GM19397 (cell line): ENCODE data around the gene CLPSL2.

ENCODE experiments used
- ATAC-seq: cut with Tn5 transposase; IDR thresholded peaks from one replicate; pipeline ENCODE4 v1.9.1; 2021; ENCODE audit warnings: mild to moderate bottlenecking, moderate library complexity; ENCODE audit not compliant: unreplicated experiment

CLPSL2 gene

DNA sequence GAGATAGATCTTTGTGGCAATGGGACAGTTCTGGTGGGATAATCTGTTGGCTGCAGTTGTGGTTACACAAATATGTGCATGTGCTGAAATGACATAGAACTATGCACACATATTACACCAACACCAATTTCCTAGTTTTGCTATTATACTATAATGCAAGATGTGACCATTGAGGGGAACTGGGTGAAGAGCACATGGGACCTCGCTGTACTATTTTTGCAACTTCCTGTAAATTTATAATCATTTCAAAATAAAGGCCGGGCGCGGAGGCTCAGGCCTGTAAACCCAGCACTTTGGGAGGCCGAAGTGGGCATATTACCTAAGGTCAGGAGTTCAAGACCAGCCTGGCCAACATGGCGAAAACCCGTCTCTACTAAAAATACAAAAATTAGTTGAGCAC, 30.9 kb upstream of the CLPSL2 start:
- no peak for ATAC-seq

DNA sequence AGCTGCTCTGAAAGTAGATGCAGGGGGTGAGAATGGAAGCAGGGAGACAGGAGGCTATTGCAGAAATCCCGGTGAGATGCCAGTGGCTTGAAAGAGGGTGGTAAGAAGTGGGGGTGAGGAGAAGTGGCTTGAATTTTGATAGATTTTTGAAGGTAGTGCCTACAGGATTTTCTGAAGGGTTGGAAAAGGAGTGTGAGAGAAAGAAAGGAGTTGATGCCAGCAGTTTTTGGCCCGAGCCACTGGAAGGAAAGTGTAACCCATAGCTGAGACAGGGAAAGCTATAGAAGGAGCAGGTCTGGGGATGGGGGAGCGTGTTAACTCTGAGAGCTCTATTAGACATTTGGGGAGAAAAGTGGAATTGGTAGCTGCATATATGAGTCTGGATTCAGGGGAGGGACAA, 29.9 kb upstream of the CLPSL2 start:
- no peak for ATAC-seq

DNA sequence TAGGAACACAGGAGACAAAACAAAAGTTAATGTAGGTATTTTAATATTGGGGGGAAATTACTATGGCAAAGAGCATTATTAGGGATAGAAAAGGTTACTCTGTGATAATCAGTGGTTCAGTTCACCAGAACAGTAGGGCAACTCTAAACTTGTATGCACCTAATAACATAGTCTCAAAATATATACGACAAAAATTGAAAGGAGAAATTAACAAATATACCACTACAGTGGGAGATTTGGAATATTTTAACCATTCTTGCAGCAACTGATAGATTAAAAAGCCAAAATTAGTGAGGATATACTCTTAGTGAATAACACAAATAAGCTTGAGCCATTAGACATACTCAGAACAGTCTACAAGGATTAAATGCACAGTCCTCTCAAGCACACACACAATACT, 28.5 kb upstream of the CLPSL2 start:
- ATAC-seq = no peak

DNA sequence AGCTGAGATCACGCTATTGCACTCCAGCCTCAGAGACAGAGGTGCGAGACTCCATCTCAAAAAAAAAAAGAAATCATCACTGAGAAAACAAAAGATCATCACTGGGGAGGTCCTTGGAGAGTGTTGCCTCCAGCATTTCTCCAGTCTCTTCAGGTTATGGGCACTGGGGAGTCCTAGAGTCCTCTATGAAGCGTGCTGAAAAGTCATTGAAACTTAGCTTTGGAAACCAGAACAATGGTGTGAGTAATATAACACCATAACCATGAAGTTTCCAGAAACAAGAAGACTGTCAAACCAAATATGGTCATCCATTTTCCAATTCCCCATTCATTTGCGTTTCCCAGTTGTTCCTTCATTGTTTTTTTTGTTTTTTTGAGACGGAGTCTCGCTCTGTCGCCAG, 25.8 kb upstream of the CLPSL2 start:
- no peak for ATAC-seq

DNA sequence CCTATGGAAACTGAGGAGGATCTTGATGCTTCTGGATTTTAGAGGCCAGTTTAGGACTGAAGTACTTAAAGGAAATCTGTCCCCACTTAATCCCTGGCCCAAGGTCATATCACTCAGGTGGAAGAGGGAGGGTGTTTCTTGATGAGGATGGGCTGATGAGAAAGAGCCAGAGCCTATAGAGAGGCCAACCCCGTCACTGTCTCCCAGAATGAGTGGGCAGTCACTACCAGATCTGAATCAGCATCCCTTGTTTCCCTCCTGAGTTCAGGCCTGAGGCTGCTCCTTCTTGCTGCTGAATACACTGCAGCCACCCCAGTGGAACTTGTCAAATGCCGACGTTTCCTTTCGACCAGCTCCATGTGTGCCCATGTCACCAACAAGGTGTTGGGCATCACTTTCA, 24.8 kb upstream of the CLPSL2 start:
- no peak for ATAC-seq

DNA sequence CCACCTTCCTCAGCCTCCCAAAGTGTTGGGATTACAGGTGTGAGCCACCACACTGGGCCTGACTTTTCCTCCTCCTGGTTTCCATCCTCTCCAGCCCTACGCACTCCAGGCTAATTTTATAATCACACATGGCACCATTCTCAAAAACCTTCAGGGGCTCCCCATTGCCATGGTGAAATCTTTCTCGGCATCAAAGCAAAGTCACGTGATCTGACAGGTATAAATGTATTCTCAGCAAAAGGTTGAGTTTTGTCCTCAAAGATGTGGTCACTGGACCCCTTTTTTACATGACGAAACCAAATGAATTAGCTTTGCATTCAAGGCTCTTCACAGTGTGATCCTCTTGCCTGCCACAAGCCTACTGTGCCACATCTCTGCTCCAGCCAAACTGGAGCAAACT, 24.1 kb upstream of the CLPSL2 start:
- no peak for ATAC-seq

DNA sequence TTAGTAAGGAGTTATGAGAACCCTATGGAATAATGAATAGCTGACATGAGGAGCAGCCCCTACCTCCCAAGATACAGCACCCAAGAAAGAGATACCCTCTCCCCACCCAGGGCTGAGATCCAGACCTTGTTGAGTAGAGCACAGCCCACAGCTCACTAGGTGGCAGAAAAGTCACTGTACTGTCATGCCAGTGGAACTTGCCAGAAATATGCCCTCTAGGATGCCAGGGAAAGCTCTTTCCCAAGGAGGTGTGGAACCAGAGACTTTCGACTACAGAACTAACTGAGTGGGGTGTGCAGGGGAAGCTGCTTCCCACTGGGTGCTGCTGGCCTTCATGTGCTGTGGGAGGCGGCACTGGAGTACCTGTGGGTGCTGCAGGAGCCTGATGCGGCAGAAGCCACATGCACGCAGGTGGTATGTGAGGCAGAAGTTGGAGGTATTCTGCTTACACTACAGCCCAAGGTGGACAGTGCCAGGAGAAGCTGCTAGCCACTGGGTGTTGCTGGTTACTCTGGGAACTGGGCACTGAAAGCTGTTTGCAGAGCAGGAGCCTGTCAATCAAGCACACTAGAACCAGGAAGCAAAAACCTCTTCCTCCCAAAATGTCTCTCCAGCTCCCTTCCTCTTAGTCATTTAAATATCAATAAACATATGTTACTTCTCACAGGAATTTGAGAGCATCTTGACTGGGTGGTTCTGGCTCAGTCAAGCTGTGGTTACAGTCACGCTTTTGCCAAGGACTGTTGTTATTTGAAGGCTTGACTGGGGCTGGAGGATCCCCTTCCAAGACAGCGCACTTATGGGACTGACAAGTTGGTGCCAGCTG, 21.7 kb upstream of the CLPSL2 start:
- no peak for ATAC-seq

DNA sequence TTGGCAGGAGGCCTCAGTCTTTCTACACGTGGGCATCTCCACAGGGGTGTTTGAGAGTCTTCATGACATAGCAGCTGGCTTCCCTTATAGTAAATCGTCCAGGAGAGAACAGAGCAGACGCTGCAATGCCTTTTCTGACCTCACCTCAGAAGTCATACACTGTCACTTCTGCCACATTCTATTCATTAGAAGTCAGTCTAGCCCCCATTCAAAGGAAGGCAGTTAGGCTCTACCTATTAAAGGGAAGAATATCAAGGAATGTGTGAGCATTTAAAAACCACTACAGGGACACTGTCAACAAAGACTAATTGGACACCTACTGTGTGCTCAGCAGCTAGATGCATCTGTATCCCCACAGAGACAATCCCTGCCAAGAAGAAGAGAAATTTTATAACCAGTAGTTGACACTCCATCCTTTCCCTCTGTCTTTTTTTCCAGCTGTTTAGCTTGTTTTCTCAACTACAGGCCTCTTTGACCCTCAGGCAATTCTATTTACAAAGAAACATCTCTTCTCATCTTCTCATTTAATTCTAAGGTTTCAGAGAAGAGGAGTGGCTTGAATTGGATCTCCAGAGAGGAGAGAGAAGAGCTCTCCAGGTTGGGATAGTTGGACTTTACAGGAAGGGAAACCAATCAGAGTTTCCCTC, 21.0 kb upstream of the CLPSL2 start:
- ATAC-seq = no peak

DNA sequence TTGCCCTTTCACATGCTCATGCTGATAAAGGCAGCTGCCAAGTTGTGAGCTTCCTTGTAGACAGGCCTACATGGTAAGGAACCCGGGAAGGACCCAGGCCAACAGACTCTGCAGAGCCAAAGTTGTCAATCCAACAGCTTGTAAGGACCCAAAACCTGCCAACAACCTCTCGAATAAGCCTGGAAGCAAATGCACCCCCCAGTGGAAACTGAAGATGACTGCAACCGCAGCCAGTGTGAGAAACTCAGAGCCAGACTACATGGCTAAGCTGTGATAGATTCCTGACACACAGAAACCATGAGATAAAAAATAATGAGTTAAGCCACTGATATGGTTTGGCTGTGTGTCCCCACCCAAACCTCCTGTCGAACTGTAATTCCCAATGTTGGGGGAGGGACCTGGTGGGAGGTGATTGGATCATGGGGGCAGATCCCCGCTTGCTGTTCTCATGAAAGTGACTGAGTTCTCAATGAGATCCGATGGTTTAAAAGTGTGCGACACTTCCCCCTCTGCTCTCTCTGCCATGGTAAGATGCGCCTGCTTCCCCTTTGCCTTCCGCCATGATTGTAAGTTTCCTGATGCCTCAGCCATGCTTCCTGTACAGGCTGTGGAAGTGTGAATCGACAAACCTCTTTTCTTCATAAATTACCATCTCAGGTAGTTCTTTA, 18.8 kb upstream of the CLPSL2 start:
- ATAC-seq = no peak

DNA sequence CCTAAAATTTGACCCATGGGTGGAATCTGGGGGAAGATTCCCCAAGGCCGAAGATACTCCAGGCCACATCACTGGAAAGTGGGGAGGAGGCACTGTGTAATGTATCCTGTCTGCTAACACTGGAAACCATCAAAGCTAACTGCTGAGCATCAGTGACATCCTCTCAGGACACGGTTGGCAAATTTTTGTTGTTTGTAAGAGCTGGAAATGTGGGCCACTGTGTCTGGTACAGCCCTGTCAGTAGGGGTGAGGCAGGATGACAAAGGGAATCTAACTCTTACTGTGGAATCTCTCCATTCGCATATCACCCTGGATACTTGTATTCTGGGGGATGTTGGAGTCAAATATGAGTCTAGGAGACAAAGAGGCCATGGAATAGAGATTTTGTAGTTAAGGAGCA, 17.0 kb upstream of the CLPSL2 start:
- no peak for ATAC-seq

DNA sequence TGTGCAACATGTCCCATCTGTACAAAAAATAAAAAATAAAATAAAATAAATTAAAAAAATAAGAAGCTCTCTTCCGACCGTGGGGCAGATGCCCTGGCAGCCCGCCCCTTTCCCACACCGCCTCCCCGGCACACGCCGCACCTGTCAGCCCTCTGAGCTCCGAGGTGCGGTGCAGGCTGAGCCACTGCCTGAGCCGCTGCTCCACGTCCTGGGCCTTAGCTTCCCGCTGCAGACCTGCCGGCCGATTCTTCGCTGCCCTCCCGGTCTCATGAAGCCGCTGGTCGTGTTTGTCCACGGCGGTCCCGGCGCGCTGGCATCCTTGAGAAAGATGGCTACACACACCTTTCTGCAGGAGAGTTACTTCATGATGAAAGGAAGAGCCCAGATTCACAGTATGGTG, 10.7 kb upstream of the CLPSL2 start:
- no peak for ATAC-seq

DNA sequence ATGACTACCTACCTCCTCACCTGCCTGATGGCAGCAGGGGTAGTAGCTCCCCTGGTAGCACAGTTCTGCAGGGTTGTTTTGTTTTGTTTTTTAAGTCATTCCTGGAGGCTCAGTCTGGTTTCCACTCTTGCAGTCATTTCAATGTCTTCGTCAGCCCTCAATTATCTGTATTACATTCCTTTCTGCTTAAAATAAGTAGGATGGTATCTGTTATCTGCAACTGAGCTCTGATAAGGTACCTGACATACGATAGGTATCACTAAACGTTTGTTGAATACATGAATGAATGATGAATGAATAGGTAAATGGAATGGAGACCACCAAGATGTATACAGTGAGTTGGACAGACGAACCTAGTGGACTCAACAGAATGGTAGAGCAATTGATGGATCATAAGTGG, 7.2 kb upstream of the CLPSL2 start:
- ATAC-seq = no peak

DNA sequence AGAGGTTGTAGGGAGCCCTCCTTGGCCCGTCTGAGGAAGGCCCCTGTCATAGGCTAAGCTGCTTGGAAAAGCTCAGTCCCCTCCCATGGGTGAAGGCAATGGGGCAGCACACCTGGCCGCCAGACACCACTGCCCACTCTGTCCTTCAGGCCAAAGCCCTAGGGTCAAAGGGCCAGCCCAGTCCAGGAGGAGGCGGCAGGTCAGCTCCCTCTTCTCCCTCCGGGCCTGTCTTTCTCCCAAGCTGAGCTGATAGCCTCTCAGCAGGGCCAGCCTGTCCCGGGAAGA, 5.1 kb upstream of the CLPSL2 start:
- no peak for ATAC-seq

DNA sequence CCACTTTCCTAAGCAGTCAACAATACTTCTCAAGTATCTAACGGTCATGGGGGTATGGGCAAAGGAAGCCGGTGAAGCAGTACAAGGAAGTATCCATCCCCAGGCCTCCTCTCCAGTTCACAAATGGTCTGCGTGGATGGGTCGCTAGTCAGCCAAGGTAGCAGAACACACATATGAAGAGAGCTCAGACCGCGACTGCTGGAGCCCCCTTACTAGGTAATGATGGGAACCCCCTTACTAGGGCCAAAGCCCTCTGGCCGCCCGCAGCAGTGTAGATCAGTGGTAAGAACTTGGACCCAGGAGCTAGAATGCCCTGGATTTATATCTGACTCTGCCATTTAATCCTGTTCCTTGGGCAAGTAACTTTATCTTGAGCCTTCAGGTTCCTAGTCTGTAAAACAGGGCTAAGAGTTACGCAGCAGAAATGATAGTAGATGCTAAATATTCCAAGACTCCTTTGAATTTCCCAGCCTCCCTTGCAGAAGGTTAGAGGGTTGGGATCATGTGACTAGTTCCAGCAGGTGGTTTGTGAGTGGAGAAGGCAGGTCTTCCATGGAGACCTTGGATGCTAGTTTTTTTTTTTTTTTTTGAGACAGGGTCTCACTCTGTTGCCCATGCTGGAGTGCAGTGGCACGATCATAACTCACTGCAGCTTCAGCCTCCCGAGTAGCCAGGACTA, 2.1 kb upstream of the CLPSL2 start:
- no peak for ATAC-seq

DNA sequence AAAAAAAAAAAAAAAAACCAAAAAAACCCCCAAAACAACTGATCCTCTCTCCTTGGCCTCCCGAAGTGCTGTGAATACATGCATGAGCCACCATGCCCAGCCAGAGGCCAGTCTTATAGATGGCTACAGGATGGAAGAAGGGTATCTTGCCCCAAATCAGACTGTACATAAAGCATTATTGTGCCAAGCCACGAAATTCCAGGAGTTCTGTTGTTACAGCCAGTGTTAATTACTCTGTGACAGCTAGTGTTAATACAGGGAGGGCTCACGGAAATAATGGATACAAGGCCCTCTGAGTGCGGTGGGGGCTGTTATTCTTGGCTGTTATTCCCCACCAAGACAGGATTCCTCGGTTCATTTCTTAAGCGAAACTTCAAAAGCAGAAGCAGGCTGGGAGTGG, 1.4 kb upstream of the CLPSL2 start:
- ATAC-seq = no peak

DNA sequence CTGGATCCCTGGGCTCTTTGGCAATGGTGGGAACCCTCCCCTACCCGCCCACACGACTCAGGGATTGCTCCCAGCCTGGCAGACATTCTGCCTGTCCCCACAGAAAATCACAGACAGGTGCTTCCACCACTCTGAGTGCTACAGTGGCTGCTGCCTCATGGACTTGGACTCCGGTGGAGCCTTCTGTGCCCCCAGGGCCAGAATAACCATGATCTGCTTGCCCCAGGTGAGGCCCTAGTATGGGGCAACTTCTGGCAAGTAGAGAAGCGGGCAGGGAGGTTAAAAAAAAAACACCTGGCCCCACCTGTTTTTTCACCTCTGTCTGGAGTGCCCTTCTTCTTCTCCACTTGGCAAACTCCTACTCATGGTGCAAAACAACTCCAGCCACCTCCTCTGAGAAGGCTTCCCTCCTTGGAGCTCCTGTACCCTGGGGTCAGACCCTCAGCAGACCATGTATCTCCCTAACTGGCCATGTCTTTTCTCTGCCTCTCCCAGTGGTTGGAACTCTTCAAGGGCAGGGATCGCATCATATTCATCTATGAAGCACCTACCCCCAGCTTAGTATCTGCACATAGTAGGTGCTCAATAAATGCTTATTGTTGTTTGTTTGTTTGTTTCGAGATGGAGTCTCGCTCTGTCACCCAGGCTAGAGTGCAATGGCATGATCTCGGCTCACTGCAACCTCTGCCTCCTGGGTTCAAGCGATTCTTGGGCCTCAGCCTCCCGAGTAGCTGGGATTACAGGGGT, 1.1 kb downstream of the CLPSL2 start:
- no peak for ATAC-seq

DNA sequence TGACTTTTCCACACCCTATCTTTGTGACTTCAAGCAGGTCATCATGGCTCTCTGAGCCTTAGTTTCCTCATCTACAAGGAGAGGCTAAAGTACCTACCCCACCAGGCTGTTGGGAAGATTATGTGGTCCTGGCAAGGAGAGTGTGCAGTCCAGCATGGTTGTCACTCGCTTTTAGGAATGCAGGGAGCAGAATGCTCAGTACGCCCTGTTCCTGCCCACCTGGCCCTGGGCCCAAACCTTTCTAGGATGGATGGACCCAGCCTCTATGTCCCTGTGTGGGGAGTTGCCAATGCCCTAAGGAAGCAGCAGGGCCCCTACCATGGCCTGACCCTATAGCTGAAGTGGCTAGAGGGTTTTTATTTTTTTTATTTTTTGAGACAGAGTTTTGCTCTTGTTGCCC, 2.0 kb downstream of the CLPSL2 start:
- no peak for ATAC-seq

DNA sequence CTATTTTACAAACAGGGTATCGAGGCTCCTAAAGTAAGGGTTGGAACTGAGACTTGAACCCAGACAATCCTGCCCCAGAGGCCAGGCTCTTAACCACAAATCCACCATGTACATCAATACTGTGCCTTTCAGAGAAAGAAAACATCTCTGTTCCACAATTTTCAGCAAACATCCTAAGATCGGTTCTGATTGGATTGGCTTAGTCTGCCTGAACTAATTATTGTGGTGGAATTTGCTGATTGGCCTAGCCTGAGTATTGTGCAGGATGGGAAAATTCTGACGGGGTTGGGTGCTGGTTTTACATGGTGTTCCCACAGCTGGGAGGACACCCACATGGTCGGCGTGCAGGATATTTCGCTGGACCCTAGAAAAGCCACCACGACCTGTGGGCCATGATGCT, 4.3 kb downstream of the CLPSL2 start, which contains the start of gene CLPSL1:
Gene CLPSL1, plus strand, starts transcription at position 301 of the 400 bp plus-strand sequence. Its CDS starts 92 bp downstream, at position 393.
- no peak for ATAC-seq

DNA sequence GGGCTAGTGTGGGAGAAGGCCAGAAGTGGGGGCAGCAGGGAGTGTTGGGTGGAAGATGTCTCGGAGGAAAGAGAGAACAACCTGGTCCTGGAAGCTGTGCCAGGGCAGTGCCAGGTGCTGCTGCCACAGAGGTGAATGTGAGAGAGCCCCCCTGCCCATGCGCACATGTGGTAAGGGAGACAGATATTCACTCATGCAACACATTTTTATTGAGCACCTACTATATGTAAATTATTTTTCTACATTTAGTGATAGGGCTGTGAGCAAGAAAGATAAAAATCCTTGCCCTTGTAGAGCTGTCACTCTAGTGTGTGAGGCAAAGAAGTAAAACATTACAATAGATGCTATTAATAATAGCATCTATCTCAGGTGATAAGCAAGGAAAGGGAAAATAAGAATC, 4.9 kb downstream of the CLPSL2 start:
- no peak for ATAC-seq

DNA sequence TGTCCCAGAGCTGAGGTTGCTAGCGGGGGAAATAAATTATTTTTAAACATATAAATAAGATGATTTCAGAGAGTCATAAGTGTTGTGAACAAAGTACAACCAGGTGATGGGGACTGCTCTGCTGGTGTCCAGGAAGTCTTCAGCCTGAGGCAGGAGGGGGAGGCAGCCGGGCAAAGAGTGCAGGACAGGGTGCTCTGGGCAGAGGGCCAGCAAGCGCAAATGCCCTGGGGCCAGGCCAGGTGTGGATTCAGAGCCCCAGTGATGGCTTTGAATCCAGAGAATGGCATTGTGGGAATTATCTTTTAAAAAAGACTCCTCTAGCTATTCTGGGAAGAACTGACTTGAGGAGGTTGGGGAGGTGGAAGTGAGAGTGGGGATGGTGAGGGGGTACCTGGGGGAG, 6.0 kb downstream of the CLPSL2 start:
- ATAC-seq = no peak

DNA sequence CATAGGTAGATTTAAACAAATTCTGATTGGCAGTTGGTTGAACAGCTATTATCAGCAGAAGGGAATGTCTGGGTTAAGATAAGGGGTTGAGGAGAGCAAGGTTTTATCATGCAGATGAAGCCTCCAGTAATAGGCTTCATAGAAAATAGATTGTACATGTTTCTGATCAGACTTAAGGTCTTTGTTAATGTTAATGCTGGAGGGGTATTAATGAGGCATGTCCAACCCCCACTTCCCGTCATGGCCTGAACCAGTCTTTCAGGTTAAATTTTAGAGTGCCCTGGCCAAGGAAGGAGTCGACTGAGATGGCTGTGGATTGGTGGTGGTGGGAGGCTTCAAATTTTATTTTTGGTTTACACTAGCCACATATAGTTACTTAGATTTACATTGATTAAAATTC, 7.8 kb downstream of the CLPSL2 start:
- ATAC-seq = no peak
